Keratinocyte (primary cell): Measurements from ENCODE around the gene GPR83. TPM values are rescaled to one million over a fixed set of nuclear protein-coding genes. Genes with fewer than 3 reads are reported as not detected.

Experiments
- DNase-seq: peaks from one replicate; pipeline ENCODE4 v3.0.0-alpha.2; 2011; ENCODE audit warnings: low read depth, missing footprints, low spot score
- FAIRE-seq: peaks from 2 replicates; lab custom pipeline; 2011; peaks lifted over from hg19 to GRCh38; lab: Jason Lieb, UNC
- H2AFZ ChIP-seq: 2 replicates; pipeline ENCODE4 v1.6.0; 2012; ENCODE audit warnings: low read length, control low read depth, inconsistent platforms; ENCODE audit not compliant: control insufficient read depth
- H3K27ac ChIP-seq: 2 replicates; pipeline ENCODE4 v1.5.1; 2011; ENCODE audit warnings: low read length; ENCODE audit not compliant: control insufficient read depth, insufficient read depth
- H3K27me3 ChIP-seq: 3 replicates; pipeline ENCODE4 v1.6.0; 2011; ENCODE audit warnings: low read length; ENCODE audit not compliant: control insufficient read depth, insufficient read depth; ENCODE audit errors: extremely low read depth
- H3K36me3 ChIP-seq, 2 experiments: 2 replicates in 1 of 2; 3 replicates in 1 of 2; pipeline ENCODE4 v1.5.1; 2011; ENCODE audit warnings: low read length in 2 of 2, mild to moderate bottlenecking in 1 of 2; ENCODE audit not compliant: control insufficient read depth in 2 of 2, insufficient read depth in 2 of 2; ENCODE audit errors: extremely low read depth in 1 of 2
- H3K4me1 ChIP-seq: 3 replicates; pipeline ENCODE4 v1.5.1; 2011; ENCODE audit warnings: low read length; ENCODE audit not compliant: control insufficient read depth, insufficient read depth; ENCODE audit errors: extremely low read depth
- H3K4me2 ChIP-seq: 3 replicates; pipeline ENCODE4 v1.6.0; 2011; ENCODE audit warnings: low read depth, low read length; ENCODE audit not compliant: control insufficient read depth, insufficient read depth; ENCODE audit errors: extremely low read depth
- H3K4me3 ChIP-seq, 3 experiments: fragments of 200-600 bp in 1 of 3; sonication (generic) in 1 of 3; 2 replicates in 2 of 3; 3 replicates in 1 of 3; pipeline ENCODE4 v1.5.1; 2011 to 2016; ENCODE audit warnings: low read length in 3 of 3, mild to moderate bottlenecking in 3 of 3, control low read depth in 2 of 3, inconsistent platforms in 1 of 3, low read depth in 1 of 3, mixed read lengths in 1 of 3, mixed run types in 1 of 3, moderate library complexity in 1 of 3; ENCODE audit not compliant: control insufficient read depth in 2 of 3, insufficient read depth in 2 of 3; ENCODE audit errors: extremely low read depth in 1 of 3
- H3K79me2 ChIP-seq: 2 replicates; pipeline ENCODE4 v1.6.0; 2012; ENCODE audit warnings: low read length; ENCODE audit not compliant: control insufficient read depth, insufficient read depth
- H3K9ac ChIP-seq: 3 replicates; pipeline ENCODE4 v1.6.0; 2011; ENCODE audit warnings: low read length; ENCODE audit not compliant: control insufficient read depth, insufficient read depth; ENCODE audit errors: extremely low read depth
- H3K9me1 ChIP-seq: 3 replicates; pipeline ENCODE4 v1.6.0; 2011; ENCODE audit warnings: low read length; ENCODE audit not compliant: control insufficient read depth, insufficient read depth; ENCODE audit errors: extremely low read depth
- H3K9me3 ChIP-seq: 2 replicates; pipeline ENCODE4 v1.5.1; 2012; ENCODE audit warnings: low read depth, low read length; ENCODE audit not compliant: control insufficient read depth
- H4K20me1 ChIP-seq: 3 replicates; pipeline ENCODE4 v1.6.0; 2011; ENCODE audit warnings: low read length; ENCODE audit not compliant: control insufficient read depth, insufficient read depth; ENCODE audit errors: extremely low read depth
- CTCF ChIP-seq, 3 experiments: IDR thresholded peaks in 1 of 3; conservative IDR thresholded peaks in 1 of 3; optimal IDR thresholded peaks in 1 of 3; 2 replicates in 2 of 3; 3 replicates in 1 of 3; pipeline versions ENCODE3 to v1.5.1; 2011; ENCODE audit warnings: low read length in 3 of 3, mild to moderate bottlenecking in 3 of 3, moderate library complexity in 2 of 3, control low read depth in 1 of 3, inconsistent platforms in 1 of 3; ENCODE audit not compliant: insufficient read depth in 2 of 3; ENCODE audit errors: extremely low read depth in 1 of 3
- EZH2 ChIP-seq: IDR thresholded peaks from one replicate; pipeline ENCODE4 v1.6.1; 2012; ENCODE audit warnings: inconsistent platforms, mild to moderate bottlenecking, low read length, moderate library complexity
- dilution Hi-C: fragments of 300-500 bp; cut with MboI; formaldehyde crosslinking; loops from one replicate; pipeline ENCODE4 v1.7.0; 2020; ENCODE audit warnings: low sequenced_read_pairs; ENCODE audit not compliant: extremely low pct_ligation_motif_present
- polyA plus RNA-seq, 5 experiments: library from polyadenylated mRNA; depleted of rRNA in 3 of 5; stranded (reverse) in 3 of 5; stranded (forward) in 1 of 5; unstranded in 1 of 5; fragments of >200 nt; gene quantifications; 1 replicate in 1 of 5; 2 replicates in 3 of 5; 3 replicates in 1 of 5; pipeline versions ENCODE4 v1.2.1 to v1.2.3, GENCODE V29; 2011 to 2012; ENCODE audit warnings: missing spikeins in 2 of 5, low read depth in 1 of 5, low replicate concordance in 1 of 5

GPR83 gene
- polyA plus RNA-seq, 1 donor (not counting 4 experiments of a cell fraction or from before 2014, with no cell fraction given): 0.04 TPM

DNA sequence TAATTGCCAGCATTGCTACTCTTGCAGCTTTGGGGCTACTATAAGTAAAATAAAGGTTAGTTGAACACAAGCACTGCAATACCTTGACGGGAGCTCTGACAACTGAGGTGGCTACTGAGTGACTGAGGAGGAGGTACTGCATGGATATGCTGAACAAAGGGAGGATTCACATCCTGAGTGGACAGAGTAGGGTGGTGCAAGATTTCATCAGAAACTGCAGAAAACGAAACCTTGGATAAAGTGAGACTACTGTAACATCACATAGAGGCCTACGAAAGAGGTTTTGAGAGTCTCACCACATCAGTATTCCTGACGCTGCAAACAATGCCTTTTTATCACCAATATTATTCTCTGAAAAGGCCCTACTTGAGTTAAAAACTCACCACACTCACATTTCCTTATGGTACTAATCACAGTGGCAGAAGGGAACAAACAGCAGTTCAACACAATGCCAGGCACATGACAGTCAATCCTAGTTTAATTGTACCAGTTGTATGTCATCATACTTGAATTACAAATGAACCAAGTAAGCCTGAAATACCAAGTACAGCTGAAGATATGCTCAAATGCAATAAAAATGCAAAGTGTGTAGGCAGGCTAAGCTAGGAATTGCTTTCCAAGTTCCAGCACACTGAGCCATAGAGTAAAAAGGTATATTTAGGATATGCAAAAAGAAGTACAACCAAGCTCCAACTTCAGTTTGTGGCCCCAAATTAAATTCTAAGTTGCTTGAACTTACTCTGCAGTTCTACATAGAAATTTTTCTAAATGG, 4.0 kb upstream of the GPR83 start:
- H3K27me3 ChIP-seq: peaks cover 15% of the 10 kb centered on the region
- H3K4me2 ChIP-seq: no peak overlapping the region
- H4K20me1 ChIP-seq: no peaks in the 10 kb centered on the region
- no peak for FAIRE-seq
- no peak overlapping the region for H3K4me3 ChIP-seq
- no peak overlapping the region for H3K9ac ChIP-seq
- peaks cover 11% of the 10 kb centered on the region for H3K4me1 ChIP-seq
- no peaks in the 10 kb centered on the region for H3K9me1 ChIP-seq
- no peaks in the 10 kb centered on the region for H3K9me3 ChIP-seq
- TF ChIP-seq EZH2 (no peak), CTCF (optimal IDR thresholded peaks at IDR 0.05 in 1 of 3, IDR thresholded peaks at IDR 0.05 in 1 of 3, conservative IDR thresholded peaks at IDR 0.05 in 1 of 3; ENCODE audit: extremely low read depth in 1 of 3, insufficient read depth in 2 of 3, low read length in 3 of 3) (no peak)
- H3K27ac ChIP-seq: no peak overlapping the region
- H3K36me3 ChIP-seq: no peaks in the 10 kb centered on the region
- dilution Hi-C loops: no loop called here
- no peak overlapping the region for H2AFZ ChIP-seq
- no peak for DNase-seq
- no peaks in the 10 kb centered on the region for H3K79me2 ChIP-seq

DNA sequence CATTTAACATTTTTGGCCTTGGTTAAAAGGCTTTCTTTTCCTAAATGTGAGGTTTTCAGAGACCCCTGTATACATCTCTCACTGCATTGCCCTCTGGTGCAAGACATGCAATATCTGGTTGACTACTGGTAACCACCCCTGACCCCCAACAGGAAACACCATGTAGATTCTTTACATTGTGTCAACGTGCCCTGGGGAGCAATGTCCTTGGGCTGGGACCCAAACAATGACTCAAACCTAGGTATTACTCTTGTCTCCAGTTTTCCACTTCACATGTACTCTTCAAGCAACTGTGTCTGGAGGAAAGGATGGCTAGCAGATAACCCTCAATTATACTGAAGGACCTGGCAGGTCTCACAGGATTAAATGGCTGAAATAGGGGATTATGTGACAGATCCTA, 1.1 kb upstream of the GPR83 start:
- Histone ChIP-seq H2AFZ (no peak overlapping the region), H3K9me1 (no peaks in the 10 kb centered on the region), H3K4me2 (peak overlapping the region; percentile 77), H3K36me3 (no peaks in the 10 kb centered on the region), H3K27me3 (peaks cover 32% of the 10 kb centered on the region), H3K79me2 (no peaks in the 10 kb centered on the region), H3K9ac (no peak overlapping the region), H3K9me3 (no peaks in the 10 kb centered on the region), H3K4me1 (peaks cover 11% of the 10 kb centered on the region), H3K27ac (no peak overlapping the region), H3K4me3 (no peak overlapping the region), H4K20me1 (no peaks in the 10 kb centered on the region)
- DNase-seq (no peak), FAIRE-seq (peak; percentile 60)
- TF ChIP-seq EZH2: no peak
- dilution Hi-C loops: no loop called here
